BJ (cell line): ENCODE results near the gene L3MBTL4. TPM values are rescaled to one million over a fixed set of nuclear protein-coding genes. Genes with fewer than 3 reads are reported as not detected.

Experiments used
- CTCF ChIA-PET: fragments of 350-600 bp; formaldehyde crosslinking; extraction: SDS; loops from one replicate; lab custom pipeline; 2021; ENCODE audit warnings: antibody characterized with exemption, inconsistent platforms; lab: Yijun Ruan, JAX
- POLR2A ChIA-PET: fragments of 300-600 bp; sonication (Branson Sonifier 250); formaldehyde crosslinking; extraction: SDS; loops from one replicate; lab custom pipeline; 2021; ENCODE audit warnings: antibody characterized with exemption; lab: Charles Lee
- DNase-seq: peaks from one replicate; pipeline ENCODE4 v3.0.0-alpha.2; 2011; ENCODE audit warnings: low read depth
- H3K27me3 ChIP-seq: 2 replicates; pipeline ENCODE4 v1.6.0; 2011; ENCODE audit warnings: low read length; ENCODE audit not compliant: control insufficient read depth, insufficient read depth
- H3K36me3 ChIP-seq: 2 replicates; pipeline ENCODE4 v1.5.1; 2011; ENCODE audit warnings: low read length; ENCODE audit not compliant: control insufficient read depth, insufficient read depth
- H3K4me3 ChIP-seq: 2 replicates; pipeline ENCODE4 v1.5.1; 2011; ENCODE audit warnings: low read depth, mild to moderate bottlenecking, control low read depth, low read length
- CTCF ChIP-seq: IDR thresholded peaks from 2 replicates; pipeline ENCODE4 v1.5.1; 2011; ENCODE audit warnings: low read depth, mild to moderate bottlenecking, control low read depth, inconsistent platforms, low read length, moderate library complexity; ENCODE audit not compliant: insufficient read depth
- polyA plus RNA-seq: library from polyadenylated mRNA; depleted of rRNA; stranded (reverse); fragments of >200 nt; gene quantifications from 2 replicates; pipeline ENCODE4 v1.2.3, GENCODE V29; 2011

Gene L3MBTL4
- polyA plus RNA-seq, 1 experiment = not detected

GRCh38 chr18:6031002-6031401, 383.7 kb downstream of the L3MBTL4 start:
- H3K4me3 ChIP-seq = no peak overlapping the region
- H3K27me3 ChIP-seq = no peaks in the 10 kb centered on the region
- POLR2A ChIA-PET = no interaction called here
- no peak for DNase-seq
- CTCF ChIA-PET = no interaction called here
- no peak for TF ChIP-seq CTCF
- H3K36me3 ChIP-seq = no peaks in the 10 kb centered on the region

DNA sequence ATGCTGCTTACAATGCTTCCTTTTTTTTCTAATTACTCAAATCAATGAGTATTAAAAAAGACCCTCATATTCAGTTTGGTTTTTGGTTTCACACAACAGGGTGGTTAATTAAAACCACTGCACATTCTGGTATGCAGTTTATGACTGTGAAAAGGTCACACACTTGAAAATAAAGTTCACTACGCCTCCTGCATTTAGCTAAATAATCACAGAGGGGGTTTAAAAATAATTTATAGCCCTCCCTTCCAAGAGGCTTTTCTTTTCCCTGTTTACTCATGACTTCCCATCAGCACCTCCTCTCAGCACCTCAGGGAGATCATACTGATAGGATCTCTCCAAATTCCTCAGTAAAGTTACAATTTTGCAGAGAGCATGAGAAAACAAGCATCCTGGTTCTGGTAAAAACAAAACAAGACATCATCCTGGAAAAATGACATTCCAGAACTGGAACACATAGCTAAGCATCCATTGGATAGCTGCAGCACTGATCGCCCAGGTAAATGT, 389.9 kb downstream of the L3MBTL4 start:
- TF ChIP-seq CTCF = no peak
- no peaks in the 10 kb centered on the region for H3K36me3 ChIP-seq
- ChIA-PET CTCF (no interaction called here), POLR2A (no interaction called here)
- no peak for DNase-seq
- no peaks in the 10 kb centered on the region for H3K27me3 ChIP-seq
- no peak overlapping the region for H3K4me3 ChIP-seq

GRCh38 chr18:6023551-6023950, 391.2 kb downstream of the L3MBTL4 start:
- DNase-seq = no peak
- no peaks in the 10 kb centered on the region for H3K36me3 ChIP-seq
- ChIA-PET POLR2A (no interaction called here), CTCF (no interaction called here)
- H3K27me3 ChIP-seq = no peaks in the 10 kb centered on the region
- no peak for TF ChIP-seq CTCF
- H3K4me3 ChIP-seq = no peak overlapping the region

GRCh38 chr18:6022845-6023244, 391.9 kb downstream of the L3MBTL4 start:
- no peak overlapping the region for H3K4me3 ChIP-seq
- no peak for TF ChIP-seq CTCF
- no peaks in the 10 kb centered on the region for H3K27me3 ChIP-seq
- no peak for DNase-seq
- ChIA-PET POLR2A (interaction anchor here (0.6 kb wide), 1 partner anchor 1507 kb away, joined by 4 read pairs; no protein-coding TSS in a partner anchor), CTCF (interaction anchor here (1.2 kb wide), 1 partner anchor 10 kb away, joined by 3 read pairs; no protein-coding TSS in a partner anchor)
- H3K36me3 ChIP-seq = no peaks in the 10 kb centered on the region

- H3K4me3 ChIP-seq = no peak overlapping the region
- no peaks in the 10 kb centered on the region for H3K27me3 ChIP-seq
- ChIA-PET CTCF (interaction anchor here (1.1 to 1.2 kb wide), 2 partner anchors 10 to 14 kb away, joined by 3 read pairs; no protein-coding TSS in a partner anchor), POLR2A (no interaction called here)
- TF ChIP-seq CTCF = no peak
- no peaks in the 10 kb centered on the region for H3K36me3 ChIP-seq
- DNase-seq = no peak
These were observed 392.7 kb downstream of the L3MBTL4 start for GRCh38 chr18:6022074-6022444.
